ENCODE measurements around the gene VAV3. TPM values are rescaled to one million over a fixed set of nuclear protein-coding genes. Genes with fewer than 3 reads are reported as not detected.

Gene VAV3
- total and polyA plus RNA-seq, 12 donors: 0.72 to 3.4 (median 1.9) TPM

DNA sequence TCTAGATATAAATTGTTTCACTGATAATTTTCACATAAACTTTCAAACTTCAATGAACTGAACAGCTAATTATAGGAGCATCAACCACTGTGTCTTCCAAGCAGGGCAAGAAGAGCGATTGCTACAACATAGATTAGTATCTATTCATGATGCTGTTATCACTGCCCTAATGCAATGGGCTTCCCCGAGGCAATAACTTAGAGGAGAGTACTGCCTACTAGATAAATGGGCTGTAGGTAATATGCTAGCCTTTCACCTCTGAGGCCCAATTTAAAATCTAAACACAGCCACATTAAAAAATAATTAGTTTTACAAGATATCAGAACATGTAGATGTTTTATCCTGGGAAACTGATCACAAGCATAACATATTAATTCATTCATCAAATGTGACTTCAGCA lies 318.0 kb downstream of the VAV3 start:
- intact Hi-C loops (cut with DNase I): no loop called here
- H3K27me3 ChIP-seq: no peaks in the 10 kb centered on the region

DNA sequence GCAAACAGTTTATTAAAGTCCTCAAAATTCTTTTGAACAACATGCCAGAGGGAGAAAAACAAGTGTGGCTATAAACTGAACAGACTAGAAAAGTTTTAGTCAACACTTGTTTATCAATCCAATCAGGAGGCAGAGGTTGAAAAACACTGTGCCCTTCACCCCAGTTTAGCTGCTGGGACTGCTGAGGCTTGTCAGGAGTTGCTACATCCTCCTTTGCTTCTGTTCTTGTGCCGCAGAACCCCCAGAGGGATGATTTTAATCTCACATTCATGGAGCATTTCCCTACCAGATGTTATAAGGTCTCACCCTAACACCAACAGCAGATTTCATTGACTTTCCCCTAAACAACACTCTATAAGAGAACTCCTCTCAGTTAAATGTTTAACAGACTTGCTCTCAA lies 321.2 kb downstream of the VAV3 start:
- TF ChIP-seq, protein P1, sequence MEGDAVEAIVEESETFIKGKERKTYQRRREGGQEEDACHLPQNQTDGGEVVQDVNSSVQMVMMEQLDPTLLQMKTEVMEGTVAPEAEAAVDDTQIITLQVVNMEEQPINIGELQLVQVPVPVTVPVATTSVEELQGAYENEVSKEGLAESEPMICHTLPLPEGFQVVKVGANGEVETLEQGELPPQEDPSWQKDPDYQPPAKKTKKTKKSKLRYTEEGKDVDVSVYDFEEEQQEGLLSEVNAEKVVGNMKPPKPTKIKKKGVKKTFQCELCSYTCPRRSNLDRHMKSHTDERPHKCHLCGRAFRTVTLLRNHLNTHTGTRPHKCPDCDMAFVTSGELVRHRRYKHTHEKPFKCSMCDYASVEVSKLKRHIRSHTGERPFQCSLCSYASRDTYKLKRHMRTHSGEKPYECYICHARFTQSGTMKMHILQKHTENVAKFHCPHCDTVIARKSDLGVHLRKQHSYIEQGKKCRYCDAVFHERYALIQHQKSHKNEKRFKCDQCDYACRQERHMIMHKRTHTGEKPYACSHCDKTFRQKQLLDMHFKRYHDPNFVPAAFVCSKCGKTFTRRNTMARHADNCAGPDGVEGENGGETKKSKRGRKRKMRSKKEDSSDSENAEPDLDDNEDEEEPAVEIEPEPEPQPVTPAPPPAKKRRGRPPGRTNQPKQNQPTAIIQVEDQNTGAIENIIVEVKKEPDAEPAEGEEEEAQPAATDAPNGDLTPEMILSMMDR (IDR thresholded peaks at IDR 0.05): no peak
- no peak for ATAC-seq
- 58 to 82% methylated on average over 1 of the region's 1 CpG for WGBS, 2 donors

More for the DNA sequence above, 318.0 kb downstream of the VAV3 start:
- TF ChIP-seq, protein P1 (IDR thresholded peaks at IDR 0.05): no peak
- H3K36me3 ChIP-seq: peaks cover 0 to 6% (median 0%) of the 10 kb centered on the region in 9 donors
- WGBS, 2 donors: 70 to 76% methylated on average over 2 of the region's 2 CpGs
- no peaks in the 10 kb centered on the region for H3K4me1 ChIP-seq
- no peak overlapping the region for H3K27ac ChIP-seq
- no peak overlapping the region for H3K4me3 ChIP-seq
- peaks cover 0 to 5% (median 0%) of the 10 kb centered on the region in 11 donors for H3K9me3 ChIP-seq
- DNase-seq (no peak), ATAC-seq (no peak)

DNA sequence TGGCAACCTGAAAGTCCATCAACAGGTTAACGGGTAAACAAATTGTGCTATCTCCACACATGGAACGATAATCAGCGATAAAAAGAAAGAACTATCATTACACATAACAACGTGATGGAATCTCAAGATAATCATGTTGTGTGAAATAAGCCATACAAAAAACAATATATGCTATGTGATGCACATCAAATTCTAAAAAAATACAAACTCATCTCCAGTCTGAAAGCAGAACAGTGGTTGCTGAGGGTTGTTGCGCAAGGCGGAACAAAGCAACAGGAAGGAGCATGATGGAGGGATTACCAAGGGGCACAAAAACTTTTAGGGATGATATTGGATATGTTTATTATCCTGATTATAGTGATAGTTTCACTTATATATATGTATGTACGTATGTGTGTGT lies 324.8 kb downstream of the VAV3 start:
- peaks cover 0 to 9% (median 0%) of the 10 kb centered on the region in 9 donors for H3K36me3 ChIP-seq
- intact Hi-C loops (cut with DNase I): no loop called here
- no peak for ATAC-seq
- no peak overlapping the region for H3K27ac ChIP-seq
- no peaks in the 10 kb centered on the region for H3K4me1 ChIP-seq
- TF ChIP-seq, protein P1 (IDR thresholded peaks at IDR 0.05): no peak
- no peak for DNase-seq
- no peak overlapping the region for H3K4me3 ChIP-seq
- H3K9me3 ChIP-seq: peaks cover 0 to 3% (median 0%) of the 10 kb centered on the region in 11 donors
- no peaks in the 10 kb centered on the region for H3K27me3 ChIP-seq
- 82 to 89% methylated on average over 7 of the region's 7 CpGs for WGBS, 2 donors

More for the DNA sequence above, 321.2 kb downstream of the VAV3 start:
- Histone ChIP-seq H3K36me3 (peaks cover 0 to 9% (median 0%) of the 10 kb centered on the region in 9 donors), H3K4me1 (no peaks in the 10 kb centered on the region), H3K27ac (no peak overlapping the region), H3K27me3 (no peaks in the 10 kb centered on the region), H3K4me3 (no peak overlapping the region), H3K9me3 (no peaks in the 10 kb centered on the region)
- no peak for DNase-seq
- intact Hi-C loops (cut with DNase I): no loop called here

DNA sequence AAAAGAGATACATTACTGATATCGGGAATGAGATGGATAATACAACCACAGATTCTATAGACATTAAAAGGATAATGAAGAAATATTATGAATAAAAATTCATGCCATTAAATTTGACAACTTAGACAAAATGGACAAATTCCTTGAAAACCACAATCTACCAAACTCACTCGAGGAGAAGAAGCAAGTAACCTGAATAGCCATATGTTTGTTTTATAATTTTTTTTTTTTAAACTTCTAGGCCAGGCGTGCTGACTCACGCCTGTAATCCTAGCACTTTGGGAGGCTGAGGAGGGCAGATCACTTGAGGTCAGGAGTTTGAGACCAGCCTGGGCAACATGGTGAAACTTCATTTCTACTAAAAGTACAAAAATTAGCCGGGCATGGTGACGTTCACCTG lies 327.9 kb downstream of the VAV3 start:
- H3K36me3 ChIP-seq: peaks cover 0 to 7% (median 0%) of the 10 kb centered on the region in 9 donors
- intact Hi-C loops (cut with DNase I): no loop called here
- H3K4me3 ChIP-seq: no peak overlapping the region
- DNase-seq (no peak), ATAC-seq (no peak)
- 95% methylated on average over 6 of the region's 6 CpGs for whole genome bisulfite sequencing, 2 donors
- H3K4me1 ChIP-seq: no peaks in the 10 kb centered on the region
- H3K27me3 ChIP-seq: no peaks in the 10 kb centered on the region
- peaks cover 0 to 7% (median 0%) of the 10 kb centered on the region in 11 donors for H3K9me3 ChIP-seq
- no peak overlapping the region for H3K27ac ChIP-seq
- TF ChIP-seq, protein P1 (IDR thresholded peaks at IDR 0.05): no peak
